ENCODE data around the gene SLC16A13.

- no peak for TF ChIP-seq CTCF (conservative IDR thresholded peaks at IDR 0.05; ENCODE audit: low read depth, low read length)
- no peak for TF ChIP-seq MAFK (IDR thresholded peaks at IDR 0.05; ENCODE audit: low read depth, low read length)
- no peak for TF ChIP-seq RAD21 (IDR thresholded peaks at IDR 0.05; ENCODE audit: low read length)
- TF ChIP-seq POLR2A (IDR thresholded peaks at IDR 0.05; ENCODE audit: low read depth, low read length) = no peak
- TF ChIP-seq MAZ (IDR thresholded peaks at IDR 0.05; ENCODE audit: borderline replicate concordance, low read depth, low read length) = no peak
- TF ChIP-seq MXI1 (IDR thresholded peaks at IDR 0.05; ENCODE audit: borderline replicate concordance, low read depth, low read length) = no peak
- TF ChIP-seq BHLHE40 (IDR thresholded peaks at IDR 0.05; ENCODE audit: low read depth, low read length) = no peak
- TF ChIP-seq RFX5 (IDR thresholded peaks at IDR 0.05; ENCODE audit: low read depth, low read length) = no peak
- no peak for TF ChIP-seq USF2 (IDR thresholded peaks at IDR 0.05; ENCODE audit: low read depth, low read length)
- TF ChIP-seq ELK1 (IDR thresholded peaks at IDR 0.05; ENCODE audit: borderline replicate concordance, low read depth, low read length) = no peak
- no peak for TF ChIP-seq NFE2L2 (IDR thresholded peaks at IDR 0.05; ENCODE audit: low read depth, low read length)
- no peak for TF ChIP-seq CHD1 (IDR thresholded peaks at IDR 0.05; ENCODE audit: low read depth, low read length)
Observed at GRCh38 chr17:6996256-6997011, 39.4 kb upstream of the SLC16A13 start.
